ENCODE results near the gene CLVS2.

The CLVS2 gene

DNA sequence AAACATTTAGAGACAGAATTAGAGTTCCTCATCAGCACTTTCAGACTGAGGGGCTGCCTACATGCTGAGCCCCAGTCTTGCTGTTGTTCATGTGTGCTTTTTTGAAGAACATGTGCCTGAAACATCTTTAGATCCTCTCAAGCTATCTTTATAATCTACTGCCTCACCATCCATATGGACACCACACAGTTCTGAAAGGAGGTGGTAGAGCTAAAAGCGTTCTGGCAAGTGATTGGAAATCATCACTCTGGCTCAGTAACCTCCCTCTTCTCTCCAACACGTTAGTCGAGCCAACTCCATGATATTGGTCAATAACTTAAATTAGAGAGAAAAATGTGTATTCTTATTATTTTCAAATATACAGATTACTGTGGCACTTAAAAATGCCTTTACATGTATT, 40.6 kb downstream of the CLVS2 start:
- Histone ChIP-seq H3F3A (ENCODE audit: insufficient read depth, low read length) (no peaks in the 10 kb centered on the region), H3K79me2 (ENCODE audit: low read length) (no peaks in the 10 kb centered on the region), H3K9me3 (replicated peaks; ENCODE audit: insufficient read depth, low read length) (no peaks in the 10 kb centered on the region), H3K27ac (ENCODE audit: low read length) (no peak overlapping the region), H4K20me1 (ENCODE audit: insufficient read depth, low read length) (no peaks in the 10 kb centered on the region), H3K27me3 (replicated peaks; ENCODE audit: insufficient read depth, low read length) (no peaks in the 10 kb centered on the region), H3K4me1 (ENCODE audit: low read length) (no peaks in the 10 kb centered on the region), H3K9me2 (replicated peaks; ENCODE audit: insufficient read depth, low read length) (no peaks in the 10 kb centered on the region), H2AFZ (ENCODE audit: low read length) (no peak overlapping the region), H3K4me3 (ENCODE audit: low read length) (no peak overlapping the region), H3K4me2 (ENCODE audit: low read depth, low read length) (no peak overlapping the region), H3K9ac (ENCODE audit: low read length) (no peak overlapping the region), H3K36me3 (replicated peaks; ENCODE audit: insufficient read depth, low read length) (no peaks in the 10 kb centered on the region)
- TF ChIP-seq CTCF (IDR thresholded peaks at IDR 0.05; ENCODE audit: low read length) (no peak), EZH2 (optimal IDR thresholded peaks at IDR 0.05; ENCODE audit: low read depth, low read length) (no peak), EZH2phosphoT487 (IDR thresholded peaks at IDR 0.05; ENCODE audit: low read length) (no peak)
- no peak for DNase-seq

GRCh38 chr6:123039431-123039830, 43.4 kb downstream of the CLVS2 start:
- H3K9me2 ChIP-seq (replicated peaks; ENCODE audit: insufficient read depth, low read length): no peaks in the 10 kb centered on the region
- H3K27ac ChIP-seq (ENCODE audit: low read length): no peak overlapping the region

GRCh38 chr6:123042401-123042800, 46.4 kb downstream of the CLVS2 start:
- Histone ChIP-seq H3K27ac (ENCODE audit: low read length) (no peak overlapping the region), H3K27me3 (replicated peaks; ENCODE audit: insufficient read depth, low read length) (no peaks in the 10 kb centered on the region), H3K9me2 (replicated peaks; ENCODE audit: insufficient read depth, low read length) (no peaks in the 10 kb centered on the region), H3K4me1 (ENCODE audit: low read length) (no peaks in the 10 kb centered on the region), H3K9ac (ENCODE audit: low read length) (no peak overlapping the region), H3K4me3 (ENCODE audit: low read length) (no peak overlapping the region), H2AFZ (ENCODE audit: low read length) (no peak overlapping the region), H3K9me3 (replicated peaks; ENCODE audit: insufficient read depth, low read length) (no peaks in the 10 kb centered on the region), H3K79me2 (ENCODE audit: low read length) (no peaks in the 10 kb centered on the region), H4K20me1 (ENCODE audit: insufficient read depth, low read length) (no peaks in the 10 kb centered on the region), H3F3A (ENCODE audit: insufficient read depth, low read length) (no peaks in the 10 kb centered on the region), H3K36me3 (replicated peaks; ENCODE audit: insufficient read depth, low read length) (no peaks in the 10 kb centered on the region), H3K4me2 (ENCODE audit: low read depth, low read length) (no peak overlapping the region)
- no peak for DNase-seq
- TF ChIP-seq CTCF (IDR thresholded peaks at IDR 0.05; ENCODE audit: low read length) (no peak), EZH2 (optimal IDR thresholded peaks at IDR 0.05; ENCODE audit: low read depth, low read length) (no peak), EZH2phosphoT487 (IDR thresholded peaks at IDR 0.05; ENCODE audit: low read length) (no peak)

More at GRCh38 chr6:123039431-123039830, 43.4 kb downstream of the CLVS2 start:
- Histone ChIP-seq H3F3A (ENCODE audit: insufficient read depth, low read length) (no peaks in the 10 kb centered on the region), H3K36me3 (replicated peaks; ENCODE audit: insufficient read depth, low read length) (no peaks in the 10 kb centered on the region), H3K79me2 (ENCODE audit: low read length) (no peaks in the 10 kb centered on the region), H3K4me2 (ENCODE audit: low read depth, low read length) (no peak overlapping the region), H3K27me3 (replicated peaks; ENCODE audit: insufficient read depth, low read length) (no peaks in the 10 kb centered on the region), H3K4me3 (ENCODE audit: low read length) (no peak overlapping the region), H3K4me1 (ENCODE audit: low read length) (no peaks in the 10 kb centered on the region), H2AFZ (ENCODE audit: low read length) (no peak overlapping the region), H3K9ac (ENCODE audit: low read length) (no peak overlapping the region), H4K20me1 (ENCODE audit: insufficient read depth, low read length) (no peaks in the 10 kb centered on the region), H3K9me3 (replicated peaks; ENCODE audit: insufficient read depth, low read length) (no peaks in the 10 kb centered on the region)
- DNase-seq: no peak
- TF ChIP-seq EZH2 (optimal IDR thresholded peaks at IDR 0.05; ENCODE audit: low read depth, low read length) (no peak), EZH2phosphoT487 (IDR thresholded peaks at IDR 0.05; ENCODE audit: low read length) (no peak), CTCF (IDR thresholded peaks at IDR 0.05; ENCODE audit: low read length) (no peak)

Measured in MM.1S (cell line).